Tibial nerve (tissue), 4 donors: ENCODE results near the gene XRCC4.

ENCODE experiments used
- EP300 ChIP-seq, 2 donors: sonication (generic); formaldehyde crosslinking; IDR thresholded peaks; one replicate each; pipeline ENCODE4 v1.6.1; 2017; ENCODE audit warnings: antibody characterized with exemption in 2 of 2, mild to moderate bottlenecking in 1 of 2
- POLR2A ChIP-seq, 2 donors: fragments of 450-650 bp; IDR thresholded peaks; one replicate each; pipeline ENCODE4 v1.6.1; 2017; ENCODE audit warnings: antibody characterized with exemption in 2 of 2, mild to moderate bottlenecking in 2 of 2, moderate library complexity in 2 of 2
- TF ChIP-seq, protein P1 (sequence below), 5 experiments: fragments of 200-600 bp in 3 of 5; fragments of 450-650 bp in 2 of 5; sonication (generic) in 3 of 5; IDR thresholded peaks; one replicate each; pipeline ENCODE4 v1.5.1; 2016 to 2019; ENCODE audit warnings: antibody characterized with exemption in 5 of 5, mild to moderate bottlenecking in 3 of 5, moderate library complexity in 2 of 5

DNA sequence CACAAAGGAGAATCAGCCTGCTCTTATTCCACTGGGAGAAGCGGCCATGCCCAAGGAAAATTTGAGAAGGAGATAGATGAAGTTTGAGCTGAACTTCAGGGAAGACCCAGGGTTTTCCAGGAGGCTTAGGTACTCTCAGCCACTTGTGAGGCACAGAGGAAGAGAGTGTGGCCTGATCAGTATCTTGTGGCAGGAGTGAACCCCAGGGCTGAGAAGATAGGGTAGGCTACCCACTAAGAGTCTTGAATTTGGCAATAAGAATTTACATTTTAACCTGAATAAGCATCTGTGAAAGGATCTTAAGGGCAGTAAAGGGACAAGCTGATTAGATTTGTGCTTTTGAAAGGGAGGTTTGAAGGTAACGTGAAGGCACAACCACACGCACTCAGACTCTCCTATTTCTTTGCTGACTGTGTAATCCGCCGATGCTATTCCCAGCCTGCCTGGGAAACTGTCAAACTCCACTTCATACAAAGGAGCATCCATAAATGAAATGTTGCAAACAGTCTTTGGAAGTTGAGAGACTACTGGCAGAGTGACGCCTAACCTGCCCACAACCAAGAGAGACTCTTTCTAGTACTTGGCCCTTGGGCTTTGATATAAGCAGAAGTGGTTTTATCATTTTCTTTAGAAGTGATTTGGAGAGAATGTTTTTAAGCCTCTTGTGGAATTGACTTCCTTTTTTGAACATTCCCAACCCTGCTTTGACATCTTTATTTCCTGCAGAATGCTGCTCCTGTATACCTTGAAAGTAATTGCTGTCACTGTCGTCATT is 286.0 kb downstream of the XRCC4 start:
- no peak for TF ChIP-seq EP300 (IDR thresholded peaks at IDR 0.05)
- TF ChIP-seq, protein P1, sequence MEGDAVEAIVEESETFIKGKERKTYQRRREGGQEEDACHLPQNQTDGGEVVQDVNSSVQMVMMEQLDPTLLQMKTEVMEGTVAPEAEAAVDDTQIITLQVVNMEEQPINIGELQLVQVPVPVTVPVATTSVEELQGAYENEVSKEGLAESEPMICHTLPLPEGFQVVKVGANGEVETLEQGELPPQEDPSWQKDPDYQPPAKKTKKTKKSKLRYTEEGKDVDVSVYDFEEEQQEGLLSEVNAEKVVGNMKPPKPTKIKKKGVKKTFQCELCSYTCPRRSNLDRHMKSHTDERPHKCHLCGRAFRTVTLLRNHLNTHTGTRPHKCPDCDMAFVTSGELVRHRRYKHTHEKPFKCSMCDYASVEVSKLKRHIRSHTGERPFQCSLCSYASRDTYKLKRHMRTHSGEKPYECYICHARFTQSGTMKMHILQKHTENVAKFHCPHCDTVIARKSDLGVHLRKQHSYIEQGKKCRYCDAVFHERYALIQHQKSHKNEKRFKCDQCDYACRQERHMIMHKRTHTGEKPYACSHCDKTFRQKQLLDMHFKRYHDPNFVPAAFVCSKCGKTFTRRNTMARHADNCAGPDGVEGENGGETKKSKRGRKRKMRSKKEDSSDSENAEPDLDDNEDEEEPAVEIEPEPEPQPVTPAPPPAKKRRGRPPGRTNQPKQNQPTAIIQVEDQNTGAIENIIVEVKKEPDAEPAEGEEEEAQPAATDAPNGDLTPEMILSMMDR (IDR thresholded peaks at IDR 0.05) = no peak
- no peak for TF ChIP-seq POLR2A (IDR thresholded peaks at IDR 0.05)
